Amygdala (tissue), 56 donors: ENCODE results near the gene RSPH9.
A peak's percentile ranks its signal among the peaks of the same experiment; 100 is the strongest.
"Not testable (repeated sequence)": the region's sequence is repeated elsewhere in the genome, so short reads cannot be mapped to it uniquely, and the experiment has no call there.

Experiments used
- DNase-seq, 56 donors: peaks; one replicate each; lab custom pipeline; 2025; lab: John Stamatoyannopoulos, UW

The RSPH9 gene

DNA sequence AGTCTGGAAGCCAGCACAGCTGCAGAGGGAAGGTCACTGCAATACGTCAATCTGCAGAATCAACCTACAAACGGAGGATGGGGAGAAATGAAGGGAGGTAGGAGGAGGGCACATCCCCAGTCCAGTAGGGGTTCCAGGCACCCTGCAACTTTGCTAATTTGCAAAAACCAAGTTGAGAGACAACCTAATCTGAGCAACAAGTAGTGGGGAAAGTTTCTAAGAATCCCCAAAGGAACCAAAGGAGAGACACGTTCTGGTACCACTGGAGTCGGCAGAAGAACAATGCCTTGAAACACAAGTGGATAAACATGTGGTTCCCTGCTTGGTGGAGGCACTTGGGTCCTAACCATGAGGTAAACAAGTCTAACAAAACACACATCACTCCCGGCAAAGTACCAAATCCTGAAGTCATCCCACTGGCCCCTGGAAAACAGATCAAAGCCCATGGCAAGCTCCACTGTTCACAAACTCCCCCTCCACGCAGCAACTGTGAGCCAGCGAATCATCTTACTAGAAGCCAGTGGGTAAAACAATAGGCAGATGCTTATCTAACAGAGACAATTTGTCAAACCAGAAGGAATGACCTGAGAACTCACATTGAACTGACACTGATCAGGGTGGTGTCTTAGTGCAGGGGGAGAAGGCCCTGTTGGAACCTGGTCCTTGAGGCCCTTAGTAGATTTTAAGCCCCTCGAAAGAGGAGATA, 38.0 kb downstream of the RSPH9 start:
- DNase-seq = no peak

DNA sequence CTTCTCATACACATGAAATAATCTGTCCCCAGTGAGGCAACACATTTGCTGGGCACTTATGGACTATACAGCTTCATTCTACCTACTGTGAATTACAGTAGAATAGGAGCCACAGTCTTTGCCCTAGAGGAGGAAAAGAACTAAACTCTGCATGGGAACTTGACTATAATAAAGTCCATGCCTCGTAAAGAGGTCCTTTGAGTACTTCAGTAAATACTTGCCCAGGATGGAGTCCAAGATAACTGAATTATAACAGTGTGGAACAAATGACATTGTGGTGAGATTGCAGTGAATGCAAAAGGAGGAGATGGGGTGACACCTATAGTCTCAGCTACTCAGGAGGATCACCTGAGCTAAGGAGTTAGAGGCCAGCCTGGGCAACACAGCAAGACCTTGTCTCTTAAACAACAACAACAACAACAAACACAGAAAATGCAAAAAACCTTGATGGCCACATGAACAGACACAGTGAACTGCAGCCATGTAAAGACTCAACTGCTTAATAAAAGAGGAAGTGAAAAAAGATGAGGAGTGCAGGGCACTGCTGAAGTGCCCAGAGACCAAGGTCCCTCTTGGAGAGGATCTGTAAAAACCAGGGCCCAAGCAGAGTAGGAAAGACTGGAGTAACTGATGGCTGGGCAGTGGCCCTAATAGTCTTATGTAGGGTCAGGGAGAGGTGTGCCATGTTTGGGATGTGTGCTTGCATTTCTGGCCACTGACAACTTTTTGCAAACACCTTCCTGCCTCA, 39.0 kb downstream of the RSPH9 start:
- no peak for DNase-seq

DNA sequence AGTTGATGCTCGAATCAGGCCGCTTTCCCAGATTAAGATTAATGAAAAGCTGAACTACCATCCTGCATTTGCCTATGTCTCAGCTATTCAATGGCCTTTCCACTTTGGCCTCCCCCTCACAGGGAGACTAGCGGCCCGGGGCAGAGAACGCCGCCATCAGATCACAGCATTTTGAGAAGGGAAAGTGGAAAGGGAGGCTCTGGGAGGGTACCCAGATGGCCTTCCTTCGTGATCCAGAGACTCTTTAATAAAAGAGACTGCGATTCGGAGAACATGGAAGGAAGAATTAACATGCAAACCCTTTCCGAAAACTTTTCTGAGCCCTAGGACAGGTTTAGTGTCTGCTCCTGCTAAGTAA, 42.2 kb downstream of the RSPH9 start:
- DNase-seq = no peak

DNA sequence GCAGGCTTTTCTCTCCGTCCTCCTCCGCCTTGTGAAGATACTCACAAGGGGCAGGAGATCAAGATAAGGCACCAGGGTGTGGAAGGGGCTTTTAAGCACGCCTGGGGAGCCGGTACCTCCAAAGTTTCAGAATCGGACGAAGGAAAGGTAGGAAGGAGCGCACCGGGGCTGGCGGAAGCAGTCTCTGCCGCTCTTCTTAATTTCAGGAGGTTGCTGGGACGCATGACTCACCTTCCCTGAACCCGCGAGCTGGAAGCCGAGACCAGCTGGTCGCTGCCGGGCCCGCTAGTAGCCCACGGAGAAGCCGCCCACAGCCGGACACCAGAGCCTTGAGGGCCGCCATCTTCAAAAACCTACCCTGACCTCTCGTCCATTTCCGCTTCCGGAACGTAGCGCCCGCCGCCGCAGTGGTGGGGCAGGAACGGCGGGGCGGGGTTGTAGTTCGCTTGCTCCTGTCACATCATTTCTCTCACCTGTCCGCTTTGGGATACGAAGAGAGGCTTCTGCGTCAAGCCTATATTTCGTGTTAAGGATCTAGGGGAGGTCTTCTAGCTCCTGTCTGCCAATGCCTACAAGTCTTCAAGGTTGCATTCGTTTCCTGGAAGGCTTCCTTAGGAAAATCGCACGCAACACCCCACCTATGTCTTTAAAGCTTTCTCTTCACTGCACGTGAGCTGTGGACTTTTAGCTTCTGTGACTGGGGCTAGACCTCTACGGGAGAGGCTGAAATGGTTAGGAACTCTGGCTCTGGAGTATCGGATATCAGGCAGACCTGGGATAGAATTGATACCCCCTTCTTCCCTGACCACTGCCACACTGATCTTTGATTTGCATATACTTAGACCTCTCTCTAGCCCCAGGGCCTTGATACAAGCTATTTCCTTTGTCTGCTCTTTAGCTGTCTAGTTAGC, 42.9 kb downstream of the RSPH9 start, which contains the start of gene MRPS18A:
Gene MRPS18A (minus strand): TSS at position 355 of the 911 bp plus-strand sequence. CDS start 12 bp downstream, at position 343.
- DNase-seq = peak in 54 of 56 donors; percentile 21 to 85 (median 68)

DNA sequence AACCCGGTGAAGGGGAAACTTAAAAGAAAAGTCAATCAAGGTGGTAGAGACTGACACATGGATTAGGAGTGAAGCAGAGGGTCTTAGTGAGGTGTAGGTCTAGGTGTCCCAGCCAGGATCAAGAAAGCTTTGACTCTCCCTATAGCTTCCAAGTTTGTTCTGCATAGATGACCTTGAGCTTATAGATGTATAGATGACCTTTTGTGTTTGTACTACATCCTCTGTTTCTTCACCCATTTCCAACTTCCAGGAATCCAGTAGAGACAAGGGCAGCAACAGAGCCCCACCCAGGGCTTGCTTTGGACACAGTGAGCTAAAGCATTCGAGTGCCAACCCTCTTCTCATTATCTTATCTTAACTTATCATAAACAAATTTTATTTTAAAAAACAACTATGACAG, 44.6 kb downstream of the RSPH9 start:
- DNase-seq = no peak

DNA sequence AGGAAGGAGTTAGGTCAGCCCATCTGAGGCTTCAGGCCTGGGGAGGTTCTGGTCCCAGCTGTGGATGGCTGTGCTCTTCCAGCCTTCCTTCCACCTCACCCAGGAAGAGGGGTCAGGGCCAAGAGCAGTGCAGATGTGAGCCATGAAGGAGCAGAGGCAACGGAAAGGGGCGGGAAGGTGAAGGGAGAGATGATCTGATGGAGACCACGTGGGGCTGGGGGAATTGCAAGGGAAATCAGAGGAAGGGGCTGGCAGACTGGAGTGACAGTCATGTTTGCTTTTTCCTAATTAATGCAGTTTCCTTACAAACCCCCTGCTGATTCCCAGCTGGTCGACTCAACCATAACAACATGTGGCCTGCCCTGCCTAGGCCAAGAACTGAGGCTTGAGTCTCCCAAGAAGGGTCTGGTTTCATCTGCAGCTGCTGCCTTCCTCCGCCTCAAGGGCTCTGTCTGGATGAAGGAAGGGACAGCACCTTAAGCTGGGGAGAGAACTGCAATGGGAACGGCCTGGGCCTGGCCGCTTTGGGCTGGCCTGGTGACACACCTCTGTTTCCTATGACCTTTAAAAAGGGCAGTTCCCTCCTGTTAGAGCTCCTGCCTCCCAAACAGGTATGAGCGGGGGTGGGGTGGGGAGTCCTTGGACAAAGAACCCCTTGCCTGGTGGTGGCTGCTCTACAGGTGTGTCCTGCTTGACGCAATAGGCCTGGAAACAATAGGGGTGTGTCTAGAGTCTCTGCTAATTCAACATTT, 50.6 kb downstream of the RSPH9 start:
- no peak for DNase-seq

DNA sequence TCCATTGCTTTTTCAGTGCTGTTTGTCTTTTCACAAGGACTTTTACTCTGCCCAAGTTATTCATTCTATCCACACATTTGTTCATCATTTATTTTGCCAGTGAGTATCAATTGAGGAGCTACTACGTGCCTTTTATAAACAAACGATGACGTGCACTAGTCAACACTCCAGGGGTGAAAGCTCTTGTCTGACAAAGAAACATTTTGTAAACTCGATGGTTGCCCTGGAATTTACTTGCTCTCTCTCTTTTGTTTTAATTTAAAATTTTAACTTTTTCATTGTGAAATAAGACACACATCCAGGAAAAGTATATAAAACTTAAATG, 51.1 kb downstream of the RSPH9 start:
- DNase-seq = no peak

DNA sequence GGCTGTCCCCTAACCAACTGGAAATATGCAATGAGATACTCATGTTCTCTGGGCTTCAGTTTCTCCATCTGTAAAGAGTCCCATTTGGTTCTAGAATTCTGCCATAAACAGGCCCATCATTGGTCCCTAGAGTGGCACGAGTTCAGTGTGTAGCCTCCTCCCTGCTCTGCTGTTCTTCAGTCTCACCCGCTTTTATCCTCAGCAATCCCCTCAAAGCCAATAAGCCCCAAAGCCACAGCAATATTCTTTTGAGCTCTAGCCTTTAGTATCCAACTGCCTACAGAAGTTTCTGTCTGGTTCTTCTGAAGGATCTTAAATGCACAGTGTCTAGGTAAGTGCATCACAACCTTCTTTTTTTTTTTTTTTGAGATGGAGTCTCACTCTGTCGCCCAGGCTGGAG, 52.6 kb downstream of the RSPH9 start:
- DNase-seq = no peak

DNA sequence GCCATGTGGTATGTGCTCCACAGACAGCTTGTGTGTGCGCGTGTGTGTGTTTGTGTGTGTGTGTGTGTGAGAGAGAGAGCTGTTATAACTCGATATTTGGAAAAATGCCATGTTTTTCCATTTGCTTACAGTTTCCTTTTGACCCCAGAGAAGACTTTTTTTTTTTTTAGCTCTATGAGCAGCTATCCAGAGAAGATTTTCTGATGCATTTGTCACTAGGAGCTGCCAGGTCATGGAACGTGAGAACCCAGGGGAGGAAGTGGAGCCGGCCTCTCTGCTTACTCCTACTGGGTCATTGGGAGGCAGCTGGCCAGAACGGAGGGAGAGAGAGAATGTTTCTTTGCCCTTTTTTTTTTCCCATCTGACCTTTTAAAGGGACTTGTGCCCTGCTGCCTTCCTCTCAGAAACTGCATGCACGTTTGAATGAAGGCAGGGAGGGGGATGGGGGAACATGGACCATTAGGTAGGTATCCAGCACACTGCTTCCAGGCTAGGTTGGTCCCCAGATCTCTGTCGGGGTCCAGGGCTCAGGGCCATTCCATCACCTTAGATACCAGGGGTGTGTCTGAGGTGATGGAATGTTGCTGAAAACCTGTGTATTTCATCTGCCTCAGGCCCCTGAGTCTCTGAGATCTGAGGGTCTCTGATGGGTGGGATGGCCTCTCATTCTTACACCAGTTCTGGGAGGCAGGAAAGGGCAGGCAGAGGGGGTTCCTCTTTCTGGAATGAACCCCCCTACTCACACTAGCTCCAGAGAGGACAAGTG, 53.9 kb downstream of the RSPH9 start:
- DNase-seq = no peak

DNA sequence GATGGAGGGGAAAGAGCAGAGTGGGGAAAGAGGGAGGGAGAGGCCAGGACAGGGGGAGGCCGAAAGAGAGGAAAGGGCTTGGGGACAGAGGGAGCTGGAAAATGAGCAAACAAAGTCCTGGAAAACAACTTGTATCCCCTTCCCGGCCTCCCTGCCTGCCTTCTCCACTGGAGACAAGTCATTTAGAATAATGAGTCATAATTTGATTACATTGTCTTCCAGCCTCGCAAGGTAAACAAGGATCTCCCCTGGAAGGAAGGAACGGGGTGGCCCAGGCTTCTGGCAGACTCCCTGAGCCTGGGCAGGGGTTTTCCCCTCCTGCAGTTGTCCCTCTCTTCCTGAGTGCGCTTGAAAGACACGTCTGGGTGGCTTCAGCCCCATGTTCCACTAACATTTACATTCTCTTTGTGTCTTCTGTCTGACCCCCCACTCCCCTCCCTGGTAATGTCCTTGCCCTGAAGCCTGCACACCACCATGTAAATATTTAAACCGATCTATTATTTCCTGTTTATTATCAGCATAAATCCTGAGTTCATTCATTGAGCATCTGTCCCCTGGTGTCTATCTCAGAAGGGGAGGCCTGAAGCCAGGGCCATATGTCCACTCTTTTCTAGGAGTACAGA, 54.8 kb downstream of the RSPH9 start:
- no peak for DNase-seq

DNA sequence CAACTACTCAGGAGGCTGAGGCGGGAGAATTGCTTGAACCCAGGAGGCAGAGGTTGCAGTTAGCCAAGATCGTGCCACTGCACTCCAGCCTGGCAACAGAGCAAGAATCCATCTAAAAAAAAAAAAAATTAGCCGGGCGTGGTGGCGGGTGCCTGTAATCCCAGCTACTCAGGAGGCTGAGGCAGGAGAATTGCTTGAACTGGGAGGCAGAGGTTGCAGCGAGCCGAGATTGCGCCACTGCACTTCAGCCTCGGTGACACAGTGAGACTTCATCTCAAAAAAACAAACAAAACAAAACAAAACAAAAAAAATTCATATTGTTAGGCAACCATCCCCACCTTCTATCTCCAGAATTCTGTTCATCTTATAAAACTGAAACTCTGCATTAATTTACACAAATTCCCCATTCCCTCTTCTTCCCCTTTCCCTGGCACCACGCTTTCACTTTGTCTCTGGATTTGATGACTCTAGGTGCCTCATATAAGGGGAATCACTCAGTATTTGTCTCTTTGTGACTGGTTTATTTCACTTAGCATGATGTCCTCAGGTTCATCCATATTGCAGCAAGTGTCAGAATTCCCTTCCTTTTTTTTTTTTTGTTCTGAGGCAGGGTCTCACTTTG, 56.2 kb downstream of the RSPH9 start:
- not testable (repeated sequence) for DNase-seq

DNA sequence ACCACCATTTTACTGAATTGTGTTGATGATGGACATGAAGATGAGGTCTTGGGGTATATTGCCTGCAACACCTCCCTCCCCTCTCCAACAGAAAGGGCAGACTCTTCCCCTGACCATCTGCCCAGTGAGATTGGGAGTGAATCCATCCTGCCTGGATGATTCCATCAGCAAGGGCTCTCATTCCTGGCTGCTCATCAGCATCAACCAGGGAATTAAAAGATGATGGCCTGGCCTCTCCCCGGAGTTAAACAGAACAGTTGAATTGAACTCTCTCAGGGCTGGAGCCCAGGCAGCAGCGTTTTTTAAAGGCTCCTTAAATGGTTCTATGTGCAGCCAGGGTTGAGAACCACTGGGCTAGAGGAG, 57.3 kb downstream of the RSPH9 start:
- DNase-seq = no peak

DNA sequence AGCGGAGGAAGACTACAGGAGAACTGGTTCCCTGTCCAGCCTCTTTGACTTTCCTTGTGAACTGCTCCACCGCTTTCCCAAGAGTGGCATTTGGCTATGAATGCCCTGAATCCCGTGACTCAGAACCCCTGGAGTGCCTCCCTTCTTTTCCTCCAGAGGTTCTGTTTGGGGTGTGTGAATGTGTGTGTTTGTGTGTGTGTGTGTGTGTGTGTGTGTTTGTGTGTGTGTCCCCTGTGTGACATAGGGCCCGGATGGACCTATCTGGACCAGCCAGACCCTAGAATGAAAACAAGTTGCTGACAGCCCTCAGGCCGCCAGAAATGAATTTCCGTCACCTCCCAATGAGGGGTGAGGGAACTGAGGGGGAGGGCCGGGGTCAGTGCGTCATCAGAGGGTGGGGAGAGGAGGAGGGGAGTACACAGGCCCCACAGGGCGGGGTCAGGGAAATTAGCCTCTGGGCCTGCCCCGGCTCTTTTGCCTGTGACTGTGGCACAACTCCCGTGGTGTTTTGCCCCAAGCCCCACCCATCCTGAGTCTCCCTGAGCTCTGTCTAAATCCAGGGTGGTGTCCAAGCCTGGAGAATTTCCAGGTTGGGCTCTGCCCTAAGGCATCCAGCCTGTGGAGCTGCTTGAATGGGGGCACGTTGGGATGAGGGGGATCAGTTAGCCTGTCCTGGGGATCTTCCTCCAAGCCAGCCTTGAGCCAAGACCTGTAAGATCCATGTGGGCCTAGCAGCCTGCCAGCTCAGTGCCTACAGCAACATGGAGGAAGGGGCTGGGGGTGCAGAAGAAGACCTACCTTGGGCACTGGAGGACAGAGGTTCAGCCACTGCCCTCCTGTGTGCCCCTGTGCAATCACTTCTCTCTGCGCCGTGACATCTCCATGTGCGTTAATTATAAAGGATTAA, 58.0 kb downstream of the RSPH9 start:
- peak in 2 of 56 donors; percentile 5 to 12 for DNase-seq

DNA sequence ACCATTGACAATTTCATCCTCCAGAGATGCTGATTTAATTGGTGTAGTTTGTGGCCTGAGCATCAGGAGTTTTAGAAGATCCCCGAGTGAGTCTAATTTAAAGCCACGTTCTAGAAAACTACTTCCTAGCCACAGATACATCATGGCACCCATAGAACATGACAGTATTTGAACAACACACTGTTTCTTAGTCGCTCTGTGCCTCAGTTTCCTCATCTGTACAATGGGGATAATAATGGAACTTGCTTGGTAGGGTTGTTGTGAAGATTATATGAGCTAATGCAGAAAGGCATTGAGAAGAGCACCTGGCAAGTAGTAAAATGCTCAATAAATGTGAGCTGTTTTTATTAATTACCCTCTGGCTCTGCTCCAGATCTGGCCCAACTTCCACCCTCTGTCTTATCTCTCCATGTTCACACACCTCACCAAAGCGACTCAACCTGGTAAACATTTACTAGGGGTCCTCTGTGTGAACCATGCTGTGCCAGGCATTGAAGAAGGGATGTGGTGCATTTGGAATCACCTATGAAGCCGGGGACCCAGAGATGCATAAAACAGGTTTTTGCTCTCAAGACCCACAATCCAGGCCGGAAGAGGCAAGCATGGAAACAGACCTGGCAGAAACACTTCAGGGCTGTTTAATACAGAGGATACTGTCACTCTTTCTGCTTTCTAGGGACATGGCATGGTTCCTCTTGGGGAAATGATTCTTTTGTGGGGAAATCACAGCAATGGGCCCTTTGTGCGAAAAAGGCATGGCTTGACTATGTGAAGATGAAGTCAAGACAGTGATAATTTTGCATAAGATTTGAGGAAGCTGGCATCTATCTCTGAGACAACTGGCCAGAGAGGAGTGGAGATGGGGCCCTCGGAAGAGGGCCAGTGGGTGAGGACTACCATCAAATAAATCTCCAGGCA, 58.9 kb downstream of the RSPH9 start:
- DNase-seq = no peak

DNA sequence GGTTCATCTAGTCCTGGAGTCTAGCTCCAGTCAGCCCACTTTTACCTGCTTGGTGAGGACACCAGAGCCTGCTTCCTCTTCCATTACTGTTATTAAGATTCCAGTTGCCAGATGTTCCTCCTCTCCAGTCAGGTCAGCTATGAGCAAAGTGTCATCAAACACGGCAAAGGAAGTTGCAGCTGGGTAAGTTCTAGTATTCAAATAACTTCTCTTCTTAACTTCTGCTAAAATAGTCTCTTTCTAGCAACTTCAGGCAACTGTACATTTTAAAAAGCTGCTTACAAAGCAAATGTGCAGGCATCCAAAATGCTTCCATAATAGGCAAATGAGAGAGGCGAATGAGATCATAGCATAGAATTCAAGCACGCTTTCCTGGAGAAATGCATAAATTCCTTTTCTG, 61.2 kb downstream of the RSPH9 start:
- DNase-seq = no peak

DNA sequence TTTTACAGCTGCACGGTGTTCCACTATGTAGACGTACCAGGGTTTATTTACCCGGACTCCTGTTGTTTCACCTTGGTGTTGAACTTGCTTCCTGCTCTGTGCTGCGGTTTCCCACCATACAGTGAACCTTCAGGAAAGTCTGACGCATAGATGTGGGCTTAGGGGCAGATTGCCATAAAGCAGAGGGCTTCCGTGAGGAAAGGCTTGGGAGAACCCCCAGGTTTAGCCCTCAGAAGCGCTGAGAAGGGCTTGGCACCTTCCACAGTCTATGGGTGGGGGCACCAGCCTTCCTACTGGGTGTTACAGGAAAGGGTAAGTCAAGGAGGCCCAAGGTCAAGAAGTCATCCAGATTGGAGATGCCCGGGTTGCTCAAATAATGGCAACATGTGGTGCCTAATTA, 62.0 kb downstream of the RSPH9 start:
- DNase-seq = no peak

DNA sequence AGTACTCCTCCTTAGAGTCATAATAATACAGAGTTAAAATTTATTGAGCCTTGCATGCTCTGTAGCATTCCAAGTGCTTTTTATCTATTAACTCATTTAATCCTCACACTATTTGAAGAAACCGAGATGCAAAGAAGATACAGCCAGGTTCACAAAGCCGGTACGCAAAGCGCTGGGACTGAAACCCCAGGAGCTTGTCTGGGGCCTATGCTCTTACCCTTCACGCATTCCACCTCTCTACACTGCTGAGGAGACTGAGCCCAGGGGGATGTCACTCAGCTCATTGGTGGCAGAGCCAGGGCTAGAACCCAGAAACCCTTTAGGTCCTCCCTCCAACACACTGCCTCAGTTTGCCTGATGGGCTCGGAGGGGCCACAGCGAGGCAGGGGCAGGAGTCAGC, 62.4 kb downstream of the RSPH9 start:
- DNase-seq = no peak
